ENCODE results near the gene KRT3.

The KRT3 gene

DNA sequence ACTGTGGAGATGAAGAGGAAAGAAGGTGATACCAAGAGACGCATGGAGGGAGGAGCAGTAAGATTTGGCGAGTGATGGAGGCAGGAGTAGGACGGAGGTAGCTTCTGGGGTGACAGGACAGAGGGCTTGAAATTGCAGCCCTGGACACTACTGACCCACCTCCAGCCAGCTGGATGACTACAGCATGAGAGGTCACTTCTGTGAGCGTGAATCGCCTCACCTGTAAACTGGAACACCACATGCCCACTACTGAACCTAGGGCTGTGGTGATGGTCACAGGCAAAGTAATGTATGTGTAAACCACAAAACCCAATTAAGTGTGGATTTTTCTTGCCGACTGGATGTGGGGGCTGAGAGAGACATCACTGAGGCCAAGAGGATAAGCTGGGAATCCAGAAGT, 24.6 kb upstream of the KRT3 start:
- TF ChIP-seq, protein P1, sequence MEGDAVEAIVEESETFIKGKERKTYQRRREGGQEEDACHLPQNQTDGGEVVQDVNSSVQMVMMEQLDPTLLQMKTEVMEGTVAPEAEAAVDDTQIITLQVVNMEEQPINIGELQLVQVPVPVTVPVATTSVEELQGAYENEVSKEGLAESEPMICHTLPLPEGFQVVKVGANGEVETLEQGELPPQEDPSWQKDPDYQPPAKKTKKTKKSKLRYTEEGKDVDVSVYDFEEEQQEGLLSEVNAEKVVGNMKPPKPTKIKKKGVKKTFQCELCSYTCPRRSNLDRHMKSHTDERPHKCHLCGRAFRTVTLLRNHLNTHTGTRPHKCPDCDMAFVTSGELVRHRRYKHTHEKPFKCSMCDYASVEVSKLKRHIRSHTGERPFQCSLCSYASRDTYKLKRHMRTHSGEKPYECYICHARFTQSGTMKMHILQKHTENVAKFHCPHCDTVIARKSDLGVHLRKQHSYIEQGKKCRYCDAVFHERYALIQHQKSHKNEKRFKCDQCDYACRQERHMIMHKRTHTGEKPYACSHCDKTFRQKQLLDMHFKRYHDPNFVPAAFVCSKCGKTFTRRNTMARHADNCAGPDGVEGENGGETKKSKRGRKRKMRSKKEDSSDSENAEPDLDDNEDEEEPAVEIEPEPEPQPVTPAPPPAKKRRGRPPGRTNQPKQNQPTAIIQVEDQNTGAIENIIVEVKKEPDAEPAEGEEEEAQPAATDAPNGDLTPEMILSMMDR (conservative IDR thresholded peaks at IDR 0.05), result no peak
- H3K27ac ChIP-seq, result no peak overlapping the region

DNA sequence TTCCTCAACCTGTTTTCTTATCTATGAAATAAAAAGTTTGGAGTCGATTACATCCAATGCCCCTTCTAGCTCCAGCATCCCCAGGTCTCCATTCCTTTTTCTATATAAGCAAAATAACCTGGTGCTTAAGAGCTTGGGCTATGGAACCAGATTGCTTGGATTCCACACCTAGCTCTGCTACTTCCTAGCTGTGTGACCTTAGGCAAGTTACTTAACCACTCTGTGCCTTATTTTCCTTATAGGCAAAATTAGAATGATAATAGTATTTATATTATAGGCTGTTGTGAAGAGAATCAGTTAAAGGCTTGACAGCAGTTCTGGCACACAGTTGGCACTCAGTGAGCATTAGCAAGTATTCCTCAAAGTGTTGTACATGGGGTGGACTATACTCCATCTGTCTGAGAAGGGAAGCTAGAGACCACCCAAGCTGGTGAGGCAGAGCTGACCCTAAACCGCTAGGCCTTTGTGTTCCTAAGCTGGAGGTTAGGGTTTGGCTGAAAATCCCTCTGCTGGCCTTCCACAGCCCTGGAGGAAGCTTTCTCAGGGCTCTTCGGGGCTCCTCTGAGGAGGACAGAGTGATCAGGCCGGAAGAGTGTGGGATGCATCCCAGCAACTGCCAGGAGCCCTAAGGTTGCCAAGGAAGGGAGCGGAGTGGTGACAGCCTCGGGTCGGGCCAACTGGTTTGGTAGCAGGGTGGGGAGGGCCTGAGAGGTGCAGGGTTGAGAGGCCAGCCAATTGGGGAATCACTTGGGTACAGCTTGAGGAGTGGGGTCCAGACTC, 24.0 kb upstream of the KRT3 start:
- no peak overlapping the region for H3K27ac ChIP-seq
- TF ChIP-seq, protein P1 (conservative IDR thresholded peaks at IDR 0.05), result no peak

DNA sequence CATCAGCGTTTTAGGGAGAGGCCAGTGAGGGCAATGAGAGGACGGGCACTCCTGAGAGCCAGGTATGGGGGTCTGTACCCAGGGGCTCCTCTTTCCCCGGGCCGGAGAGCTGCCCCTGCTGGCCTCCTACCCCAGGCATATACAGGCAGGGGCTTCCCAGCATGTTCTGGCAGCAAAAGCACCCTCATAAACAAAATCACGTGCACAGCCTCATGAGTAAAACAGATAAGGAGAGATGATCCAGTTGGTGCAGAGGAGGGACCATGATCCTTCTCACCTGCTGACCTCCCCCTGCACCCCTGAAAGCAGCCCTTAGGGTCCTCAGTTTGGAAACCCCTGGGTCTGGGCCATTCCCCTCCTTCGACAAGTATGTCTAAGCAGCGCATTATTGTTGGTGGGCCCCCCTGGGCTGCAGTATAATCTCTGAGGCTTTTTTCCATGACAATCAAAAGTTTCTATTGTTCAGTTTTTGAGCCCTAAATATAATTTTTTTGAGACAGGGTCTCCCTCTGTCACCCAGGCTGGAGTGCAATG, 23.0 kb upstream of the KRT3 start:
- no peak overlapping the region for H3K27ac ChIP-seq
- TF ChIP-seq, protein P1 (conservative IDR thresholded peaks at IDR 0.05), result no peak

DNA sequence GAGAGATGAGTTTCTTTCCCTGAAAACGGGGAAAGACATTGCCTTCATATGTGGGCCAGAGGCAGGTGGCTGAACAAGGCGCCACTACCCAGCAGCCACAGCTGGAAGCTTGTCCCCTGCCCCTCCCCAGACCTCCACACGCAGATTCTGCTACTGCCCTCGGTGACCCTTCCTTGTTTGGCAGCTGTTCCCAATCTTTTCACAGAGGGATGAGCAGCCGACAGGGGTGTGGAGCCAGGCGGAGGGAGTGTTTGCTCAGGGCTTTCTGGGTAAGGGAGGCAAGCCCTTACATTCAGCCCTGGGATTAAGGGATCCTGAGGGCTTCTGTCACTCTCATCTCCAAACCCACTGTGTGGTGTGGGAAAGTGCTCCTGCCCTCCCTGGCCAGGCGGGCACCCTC, 22.5 kb upstream of the KRT3 start:
- H3K27ac ChIP-seq, result no peak overlapping the region
- TF ChIP-seq, protein P1 (conservative IDR thresholded peaks at IDR 0.05), result no peak

DNA sequence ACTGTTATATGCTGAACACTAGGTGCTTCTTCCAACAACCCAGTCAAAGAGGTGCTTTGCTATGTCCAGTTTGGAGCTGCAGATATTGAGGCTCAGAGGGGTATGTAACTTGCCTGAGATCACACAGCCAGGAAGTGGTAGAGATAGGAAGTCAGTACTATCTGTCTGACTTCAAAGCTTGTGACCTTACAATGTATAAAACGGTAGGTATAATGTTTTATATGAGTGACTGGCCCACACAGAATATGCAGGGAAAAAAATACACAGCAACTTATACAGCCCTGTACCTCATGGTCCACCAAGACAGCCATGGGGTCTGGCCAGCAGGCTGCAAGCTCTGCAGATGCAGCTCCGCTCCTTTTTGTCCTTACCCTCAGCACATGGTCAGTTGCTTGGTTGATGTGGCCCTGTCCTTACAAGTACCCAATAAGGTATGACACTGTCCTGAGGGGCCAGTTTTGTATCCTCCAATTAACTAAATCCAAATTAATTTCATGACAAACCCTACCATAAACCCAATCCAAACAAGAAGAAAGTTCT, 21.9 kb upstream of the KRT3 start:
- no peak overlapping the region for H3K27ac ChIP-seq
- TF ChIP-seq, protein P1 (conservative IDR thresholded peaks at IDR 0.05), result no peak

DNA sequence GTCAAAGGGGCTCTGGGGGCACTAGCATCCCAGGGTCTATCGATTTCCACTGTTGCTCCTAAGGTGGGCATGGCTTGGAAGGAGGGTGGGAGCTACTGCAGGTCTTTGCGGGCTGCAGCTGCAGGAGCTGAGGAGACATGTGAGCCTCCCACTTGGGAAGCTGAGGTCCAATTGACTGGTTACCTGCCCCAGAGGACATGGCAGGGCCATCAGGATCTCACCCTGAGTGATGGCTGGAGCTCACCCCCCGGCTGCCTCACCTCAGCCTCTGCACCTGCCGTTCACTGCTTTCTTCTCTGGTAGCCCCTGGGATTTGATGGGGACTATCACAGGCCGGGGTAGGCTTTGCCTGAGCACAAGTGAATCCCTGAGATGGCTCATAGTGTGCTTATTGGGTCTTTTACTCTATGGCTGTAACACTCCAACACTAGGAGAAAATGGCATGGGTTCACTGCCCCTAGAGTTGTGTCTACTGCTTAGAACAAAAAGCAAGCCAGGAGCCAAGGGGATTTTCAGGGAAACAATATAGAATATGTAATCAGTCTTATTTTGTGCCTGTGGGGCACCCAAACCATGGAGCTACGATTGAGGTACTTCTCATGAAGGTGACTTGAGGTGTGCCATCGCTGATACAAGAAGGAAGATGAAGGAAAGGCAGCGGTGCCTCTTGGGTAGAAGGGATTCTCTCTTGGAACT, 21.2 kb upstream of the KRT3 start:
- H3K27ac ChIP-seq, result no peak overlapping the region
- TF ChIP-seq, protein P1 (conservative IDR thresholded peaks at IDR 0.05), result no peak
